GM21515 (cell line): ENCODE results near the gene CCDC124.

Experiments used
- ATAC-seq: cut with Tn5 transposase; IDR thresholded peaks from one replicate; pipeline ENCODE4 v1.9.1; 2021; ENCODE audit not compliant: unreplicated experiment

CCDC124 gene

DNA sequence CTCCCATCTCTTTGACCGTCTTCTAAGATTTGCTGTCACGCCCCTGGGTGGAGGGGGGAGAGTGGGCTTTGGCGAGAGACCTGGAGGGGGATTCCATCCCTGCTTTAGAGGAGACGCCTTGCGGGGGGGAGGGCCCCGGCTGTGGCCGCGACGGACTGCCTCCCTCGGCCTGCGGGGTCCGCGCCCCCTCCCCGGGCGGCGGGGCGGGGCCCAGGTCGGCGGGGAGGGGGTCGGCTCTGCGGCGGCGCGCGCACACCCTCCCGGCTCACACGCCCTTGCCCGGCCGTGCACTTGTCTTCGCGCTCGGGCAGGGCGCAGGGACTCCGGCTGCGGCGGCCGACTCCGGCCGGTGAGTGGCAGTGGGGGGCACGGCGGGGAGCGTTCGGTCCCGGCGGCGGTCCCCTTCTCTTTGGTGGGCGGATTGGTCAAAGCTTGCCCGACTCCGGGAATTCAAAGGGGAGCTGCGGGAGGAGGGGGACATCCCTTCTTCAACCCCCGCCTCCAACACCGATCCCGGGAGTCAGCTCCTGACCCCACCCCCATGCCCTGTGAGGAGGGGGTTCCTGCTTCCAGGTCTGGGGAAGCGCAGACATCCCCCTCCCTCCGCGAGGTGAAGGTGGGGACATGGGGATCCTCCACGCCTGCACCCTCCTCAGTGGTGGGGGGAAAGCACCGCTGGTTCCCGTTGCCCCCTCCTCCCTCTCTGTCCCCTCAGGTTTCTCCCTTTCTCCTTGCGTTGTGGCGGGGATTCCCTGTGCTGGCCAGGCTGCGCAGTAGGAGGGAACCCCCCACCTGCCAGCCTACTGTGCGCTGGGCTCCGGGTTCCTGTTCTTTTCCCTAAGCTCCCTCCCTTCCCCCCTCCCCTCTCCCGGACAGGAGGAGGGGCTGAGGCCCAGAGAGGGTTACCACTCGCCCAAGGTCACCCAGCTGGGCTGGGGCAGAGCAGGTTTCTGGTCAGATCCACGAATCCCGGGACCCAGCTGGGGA lies 19.5 kb downstream of the CCDC124 start:
- ATAC-seq: no peak

DNA sequence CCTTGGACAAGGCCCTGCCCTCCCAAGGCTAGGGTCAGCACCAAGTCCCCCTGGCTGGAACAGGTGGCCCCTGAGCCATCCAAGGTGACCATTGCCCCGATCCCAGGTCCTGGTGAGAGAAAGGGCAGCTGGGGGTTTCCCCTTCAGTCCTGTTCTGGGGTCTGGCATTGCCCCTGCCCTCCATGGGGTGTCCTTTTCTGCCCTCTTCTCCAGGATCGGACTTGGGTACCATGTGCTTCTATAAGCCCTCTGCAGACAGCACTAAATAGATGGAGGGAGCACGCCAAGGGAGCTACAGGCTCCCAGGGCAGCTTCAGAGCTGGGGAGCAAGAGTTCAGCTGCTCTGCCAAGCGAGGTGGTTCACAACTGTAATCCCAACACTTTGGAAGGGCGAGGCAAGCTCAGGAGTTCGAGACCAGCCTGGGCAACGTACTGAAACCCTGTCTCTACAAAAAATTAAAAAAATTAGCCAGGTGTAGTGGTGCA lies 20.5 kb downstream of the CCDC124 start:
- no peak for ATAC-seq

- ATAC-seq: no peak
These were observed 21.1 kb downstream of the CCDC124 start for GRCh38 chr19:17953869-17954268.

- no peak for ATAC-seq
These were observed 21.6 kb downstream of the CCDC124 start for GRCh38 chr19:17954401-17954800.

DNA sequence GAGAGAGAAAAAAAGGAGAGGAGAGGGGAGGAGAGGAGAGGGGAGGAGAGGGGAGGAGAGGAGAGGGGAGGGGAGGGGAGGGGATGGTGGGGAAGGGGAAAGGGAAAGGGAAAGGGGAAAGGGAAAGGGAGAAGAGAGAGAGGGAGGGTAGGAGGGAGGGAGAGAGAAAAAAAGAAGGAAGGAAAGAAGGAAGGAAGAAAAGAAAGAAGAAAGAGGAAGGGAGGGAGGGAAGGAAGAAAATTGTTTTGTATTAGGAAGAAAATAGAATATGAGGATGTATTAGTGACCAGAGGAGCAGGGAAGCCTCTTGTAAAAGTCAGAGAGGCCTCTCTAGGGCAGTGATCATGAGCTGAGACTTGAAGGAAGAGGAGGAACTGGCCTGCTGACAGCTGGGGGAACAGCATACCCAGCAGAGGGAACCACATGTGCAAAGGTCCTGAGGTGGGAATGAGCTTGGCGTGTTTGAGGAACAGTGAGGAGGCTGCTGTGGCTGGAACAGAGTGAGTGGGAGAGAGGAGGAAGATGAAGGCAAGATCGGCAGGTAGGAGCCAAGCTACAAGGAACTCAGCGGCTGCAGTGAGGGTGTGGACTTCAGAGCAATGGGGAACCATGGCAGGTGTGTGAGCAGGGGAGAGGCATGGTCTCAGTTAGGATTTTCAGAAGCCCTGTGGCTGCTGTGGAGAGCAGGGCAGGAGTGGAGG lies 24.5 kb downstream of the CCDC124 start:
- ATAC-seq: no peak

GRCh38 chr19:17957885-17958284 lies 25.1 kb downstream of the CCDC124 start:
- no peak for ATAC-seq

DNA sequence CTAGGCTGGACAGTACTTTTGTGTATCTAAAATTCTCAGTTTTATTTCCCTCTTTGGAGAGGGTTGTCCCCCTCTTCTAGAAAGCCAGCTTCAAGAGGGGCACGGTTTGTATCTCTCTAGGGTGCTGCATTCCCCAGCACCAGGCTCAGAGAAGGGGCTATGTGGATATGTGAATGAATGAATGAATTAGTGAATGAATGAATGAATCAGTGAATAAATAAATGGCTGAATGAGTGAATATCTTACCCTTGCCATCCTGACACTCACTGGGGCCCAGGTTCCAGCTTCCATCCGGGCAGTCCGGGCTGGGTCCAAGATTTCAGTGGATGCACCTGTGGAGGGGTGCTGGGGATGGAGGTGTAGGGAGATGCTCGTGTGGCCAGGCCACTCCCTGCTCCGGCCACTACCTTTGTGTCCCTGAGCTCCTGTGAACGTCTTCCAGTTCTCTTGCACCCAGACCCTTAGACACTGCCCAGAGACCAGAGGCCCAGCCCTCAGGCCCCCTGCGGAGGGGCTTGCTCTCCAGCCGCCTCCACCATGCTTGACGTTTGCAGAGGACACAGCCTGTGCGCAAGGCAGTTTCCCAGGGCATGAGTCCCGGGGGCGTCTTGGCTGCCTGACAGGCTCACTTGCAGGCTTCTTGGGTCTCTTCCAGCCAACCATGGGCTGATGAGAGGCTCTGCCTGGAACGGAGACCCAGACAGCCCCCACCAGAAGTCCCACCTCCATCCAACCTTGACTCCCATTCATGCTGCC lies 31.3 kb downstream of the CCDC124 start:
- no peak for ATAC-seq

- ATAC-seq: no peak
These were observed 32.7 kb downstream of the CCDC124 start for GRCh38 chr19:17965370-17966128.

DNA sequence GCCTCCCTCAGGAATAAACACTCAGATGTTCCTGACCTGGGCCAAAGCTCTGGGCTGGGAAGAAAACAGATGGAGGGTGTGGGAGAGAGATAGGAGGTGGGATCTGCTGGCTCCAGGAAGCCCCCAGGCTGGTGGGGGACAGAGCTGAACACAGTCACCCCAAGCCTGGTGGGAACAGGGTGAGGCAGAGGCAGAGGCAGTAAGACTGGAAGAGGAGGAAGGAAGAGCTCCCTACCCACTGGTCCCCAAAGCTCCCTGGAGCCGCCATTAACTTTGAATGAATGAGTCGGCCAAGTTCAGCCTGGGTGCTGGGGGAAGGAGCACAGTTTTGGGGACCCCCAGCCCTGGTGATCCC lies 33.3 kb downstream of the CCDC124 start:
- no peak for ATAC-seq

- ATAC-seq: no peak
These were observed 33.9 kb downstream of the CCDC124 start, which contains the start of gene KCNN1 for GRCh38 chr19:17966550-17967256. KCNN1 (plus strand) TSS chr19:17967107; CDS start chr19:17973889, 6,782 bp downstream.

DNA sequence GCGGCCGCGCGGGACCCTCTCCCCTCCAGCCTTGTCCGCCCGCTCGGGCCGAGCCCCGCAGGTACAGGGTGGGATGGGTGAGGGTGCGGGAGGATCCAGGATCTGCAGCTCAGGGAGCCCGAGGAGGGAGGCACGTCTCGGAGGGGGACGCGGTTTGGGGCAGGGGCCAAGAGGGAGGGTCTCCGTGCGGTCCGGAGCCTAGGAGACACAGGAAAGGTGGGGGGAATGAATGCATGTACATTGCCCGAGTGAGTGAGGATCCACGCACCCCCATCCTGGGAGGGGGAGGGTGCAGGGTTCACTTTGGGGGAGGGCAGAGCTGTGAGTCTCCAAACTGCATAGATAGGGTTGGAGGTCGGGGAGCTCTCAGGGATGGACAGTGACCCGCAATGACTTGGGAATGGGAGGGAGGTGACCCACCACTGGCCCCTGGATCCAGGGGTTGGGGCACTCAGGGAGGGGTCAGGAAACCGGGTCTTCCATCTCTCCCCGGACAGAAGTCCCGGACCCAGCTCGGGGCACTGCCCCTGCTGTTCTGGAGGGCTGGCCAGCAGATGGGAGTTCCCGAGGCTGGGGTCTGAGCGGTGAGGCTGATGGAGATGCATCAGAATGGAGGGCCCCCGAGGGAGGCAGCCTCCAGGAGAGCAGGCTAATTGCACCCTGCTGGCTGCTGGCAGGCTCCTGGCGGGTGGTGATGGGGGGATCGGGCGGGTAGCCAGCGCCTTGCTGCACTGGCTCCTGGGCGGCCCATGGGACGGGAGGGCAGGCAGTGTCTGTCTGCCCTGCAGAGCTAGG lies 34.6 kb downstream of the CCDC124 start:
- ATAC-seq: no peak

GRCh38 chr19:17968362-17968761 lies 35.5 kb downstream of the CCDC124 start:
- ATAC-seq: no peak

DNA sequence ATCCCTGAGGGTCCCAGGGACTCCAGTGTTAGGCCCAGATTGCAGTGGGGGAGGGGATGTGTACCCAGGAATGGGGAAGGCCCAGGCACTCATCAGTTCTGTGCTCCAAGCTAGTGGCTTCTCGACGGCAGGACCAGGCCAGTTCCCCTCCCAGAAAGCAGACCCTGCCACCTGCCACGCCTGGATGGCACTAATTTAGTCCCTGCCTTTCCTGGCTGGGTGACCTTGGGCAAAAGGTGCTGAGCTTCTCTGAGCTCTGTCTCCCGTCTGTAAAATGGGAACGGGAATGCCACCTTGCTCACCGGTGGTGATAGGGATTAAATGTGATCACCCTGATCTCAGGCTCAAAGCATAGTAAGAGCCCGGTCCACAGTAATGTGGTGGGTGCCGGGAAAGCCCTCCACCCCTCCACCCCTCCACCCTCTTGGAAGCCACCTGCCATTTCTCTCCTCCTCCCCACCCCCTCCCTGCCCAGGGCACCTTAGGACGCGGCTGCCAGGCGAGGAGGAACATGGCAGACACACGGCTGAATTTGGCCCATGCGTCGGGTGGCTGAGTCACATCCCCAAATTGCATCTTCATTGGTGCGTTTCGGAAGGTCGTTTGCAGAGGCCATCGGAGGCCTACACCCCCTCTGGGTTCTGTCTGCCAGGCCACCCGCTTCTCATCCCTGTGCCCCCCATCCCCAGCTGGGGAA lies 36.4 kb downstream of the CCDC124 start:
- no peak for ATAC-seq

DNA sequence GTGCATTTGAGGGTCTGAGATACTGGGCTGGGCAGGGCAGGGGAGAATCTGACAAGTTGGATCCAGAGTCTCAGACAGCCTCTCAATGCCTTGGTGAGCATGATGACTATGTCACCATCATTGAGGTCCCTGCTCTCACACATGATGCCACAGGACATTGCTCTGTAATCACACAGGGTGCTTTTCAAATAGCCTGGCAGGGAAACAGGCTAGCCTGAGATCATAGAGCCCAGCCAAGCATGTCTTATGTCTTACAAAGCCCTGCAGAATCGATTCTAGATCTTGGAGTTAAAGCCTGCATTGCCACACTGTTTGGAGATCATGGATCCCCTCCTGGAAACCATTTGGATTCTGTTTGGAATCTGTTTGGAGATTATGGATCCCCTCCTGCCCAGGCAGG lies 39.4 kb downstream of the CCDC124 start:
- no peak for ATAC-seq

GRCh38 chr19:17973759-17974158 lies 40.9 kb downstream of the CCDC124 start:
- no peak for ATAC-seq

DNA sequence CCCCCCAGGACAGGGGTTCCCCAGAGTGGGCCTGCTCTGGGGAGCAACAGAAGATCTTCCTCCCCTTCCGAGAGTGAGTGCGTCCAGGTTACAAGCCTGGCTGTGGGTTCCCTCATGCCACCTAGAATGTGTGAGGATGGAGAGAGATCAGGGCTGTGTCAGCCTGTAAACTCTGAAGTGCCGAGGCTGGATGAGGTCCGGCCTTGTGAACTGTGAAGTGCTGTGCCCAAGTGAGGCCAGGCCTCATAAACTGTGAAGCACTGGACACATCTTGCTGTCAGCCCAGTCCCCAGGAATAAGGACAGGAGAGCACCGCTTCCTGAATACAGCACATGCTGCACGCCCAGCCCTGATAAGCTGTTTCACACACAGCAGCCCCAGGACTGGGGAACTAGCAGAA lies 41.7 kb downstream of the CCDC124 start:
- ATAC-seq: no peak

GRCh38 chr19:17975032-17975431 lies 42.2 kb downstream of the CCDC124 start:
- ATAC-seq: no peak

DNA sequence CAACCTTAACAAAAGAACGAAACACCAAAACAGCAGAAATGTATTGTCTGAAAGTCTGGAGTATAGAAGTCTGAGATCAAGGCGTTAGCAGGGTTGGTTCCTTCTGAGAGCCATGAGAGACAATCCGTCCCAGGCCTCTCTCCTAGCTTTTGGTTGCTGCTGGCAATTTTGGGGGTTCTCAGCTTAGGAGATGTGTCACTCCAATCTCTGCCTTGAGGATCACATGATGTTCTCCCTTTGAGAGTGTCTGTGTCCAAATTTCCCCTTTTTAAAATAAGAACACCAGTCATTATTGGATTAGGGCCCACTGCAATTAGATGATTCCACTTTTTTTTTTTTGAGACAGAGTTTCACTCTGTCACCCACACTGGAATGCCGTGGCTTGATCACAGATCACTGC lies 44.2 kb downstream of the CCDC124 start:
- no peak for ATAC-seq
